Measurements from ENCODE around the gene SLC30A9.

Gene SLC30A9

GRCh38 chr4:41990365-41991111, at the start of gene SLC30A9:
SLC30A9 (plus strand) TSS chr4:41990530; CDS start chr4:41990652, 122 bp downstream.
- FAIRE-seq (peak; percentile 97), DNase-seq (ENCODE audit: insufficient read length, low spot score) (peak; percentile 98)

GRCh38 chr4:41940834-41941233, 49.5 kb upstream of the SLC30A9 start:
- no peak for DNase-seq (ENCODE audit: insufficient read length, low spot score)
- no peak for FAIRE-seq

- no peak for DNase-seq (ENCODE audit: insufficient read length, low spot score)
- FAIRE-seq = no peak
These were observed 46.8 kb upstream of the SLC30A9 start for GRCh38 chr4:41943506-41943905.

- no peak for DNase-seq (ENCODE audit: insufficient read length, low spot score)
- no peak for FAIRE-seq
These were observed 46.2 kb upstream of the SLC30A9 start for GRCh38 chr4:41944089-41944488.

DNA sequence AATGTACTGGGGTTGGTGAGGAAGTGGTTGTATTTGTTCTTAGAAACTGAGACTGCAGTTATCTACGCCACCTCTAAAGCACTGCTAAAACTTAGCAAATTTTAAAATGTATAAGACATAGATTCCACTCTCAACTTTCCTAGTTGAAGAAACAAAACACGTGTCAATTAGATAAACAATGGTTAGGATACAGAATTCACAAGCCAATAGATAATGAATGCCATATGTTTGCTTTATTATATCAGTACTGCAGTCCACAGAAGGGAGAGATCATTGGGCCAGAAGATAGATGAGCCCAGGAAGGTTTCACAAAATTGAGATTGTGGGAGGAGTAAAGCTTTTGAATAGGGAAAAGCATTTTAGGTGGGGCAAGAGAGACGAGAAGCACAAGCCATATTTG, 40.8 kb upstream of the SLC30A9 start:
- DNase-seq (ENCODE audit: insufficient read length, low spot score) (no peak), FAIRE-seq (no peak)

DNA sequence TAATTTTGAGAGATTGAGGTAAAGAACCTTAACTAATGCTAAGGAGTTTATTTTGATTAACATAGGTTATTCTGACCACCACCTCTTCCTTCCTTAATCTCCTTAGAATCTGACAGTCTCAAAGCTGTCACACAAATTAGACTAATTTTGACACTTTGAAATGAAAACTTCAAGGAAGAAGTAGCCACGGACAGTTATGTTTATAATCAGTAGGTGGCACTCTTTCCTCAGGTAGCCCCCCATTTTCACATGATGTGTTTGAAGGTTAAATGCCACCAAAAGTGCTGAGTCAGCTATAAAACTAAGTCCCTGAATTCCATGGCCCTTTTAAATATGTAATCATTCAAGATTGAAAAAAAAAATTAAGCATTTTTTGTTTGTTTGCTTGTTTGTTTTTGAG, 32.7 kb upstream of the SLC30A9 start:
- FAIRE-seq (no peak), DNase-seq (ENCODE audit: insufficient read length, low spot score) (peak; percentile 44)

- FAIRE-seq (no peak), DNase-seq (ENCODE audit: insufficient read length, low spot score) (no peak)
These were observed 27.2 kb upstream of the SLC30A9 start for GRCh38 chr4:41963105-41963504.

DNA sequence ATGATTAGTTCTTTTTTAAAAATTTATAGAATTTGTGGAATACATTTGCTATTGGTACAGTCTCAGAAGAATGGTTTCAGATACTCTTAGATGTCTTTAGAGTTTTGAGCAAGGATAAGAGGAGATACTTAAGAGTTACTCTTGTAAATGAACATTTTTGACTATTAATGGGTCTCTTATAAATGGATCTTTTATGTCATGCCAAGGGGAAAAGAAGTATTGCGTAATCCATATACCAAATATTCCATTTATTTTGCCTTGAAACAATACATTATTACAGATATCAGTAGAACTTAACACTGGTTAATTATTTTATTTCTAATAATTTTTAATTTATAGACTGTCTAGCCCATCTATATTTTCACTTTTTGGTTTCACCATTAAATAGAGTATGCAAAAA, 25.9 kb upstream of the SLC30A9 start:
- no peak for FAIRE-seq
- no peak for DNase-seq (ENCODE audit: insufficient read length, low spot score)

DNA sequence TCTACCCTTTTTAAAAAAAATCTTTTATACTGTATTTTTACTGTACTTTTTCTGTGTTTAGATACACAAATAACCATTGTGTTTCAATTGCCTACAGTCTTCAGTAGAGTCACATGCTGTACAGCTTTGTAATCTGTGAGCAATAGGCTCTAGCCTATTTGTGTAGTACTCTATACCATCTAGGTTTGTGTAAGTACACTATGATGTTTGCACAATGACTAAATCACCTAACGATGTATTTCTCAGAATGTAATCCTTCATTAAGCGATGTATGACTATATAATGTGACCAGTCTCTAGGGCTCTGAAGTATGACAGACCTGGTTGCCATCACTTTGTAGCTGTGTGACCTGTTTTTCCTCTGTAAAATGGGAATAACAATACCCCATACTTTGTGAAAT, 22.9 kb upstream of the SLC30A9 start:
- no peak for FAIRE-seq

GRCh38 chr4:41969671-41970070, 20.7 kb upstream of the SLC30A9 start:
- FAIRE-seq = no peak
- no peak for DNase-seq (ENCODE audit: insufficient read length, low spot score)

More for the DNA sequence above, 22.9 kb upstream of the SLC30A9 start:
- no peak for DNase-seq (ENCODE audit: insufficient read length, low spot score)

DNA sequence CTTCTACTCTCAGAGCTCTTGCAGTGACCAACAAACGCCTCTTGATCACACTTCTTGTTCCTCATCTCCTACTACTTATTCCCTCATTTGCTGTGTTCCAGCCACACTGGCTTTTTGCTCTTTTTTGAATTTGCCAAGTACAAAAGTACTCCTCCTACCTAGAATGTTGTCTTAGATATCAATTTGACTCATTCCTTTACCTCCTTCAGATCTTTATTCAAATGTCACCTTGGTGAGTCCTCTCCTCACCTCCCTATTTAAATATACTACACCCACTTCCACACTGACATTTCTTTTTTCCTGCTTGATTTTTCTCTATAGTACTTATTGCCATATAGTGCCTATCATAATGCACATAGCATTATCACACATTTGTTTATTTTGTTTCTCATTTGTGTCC, 15.0 kb upstream of the SLC30A9 start:
- DNase-seq (ENCODE audit: insufficient read length, low spot score) (no peak), FAIRE-seq (no peak)

DNA sequence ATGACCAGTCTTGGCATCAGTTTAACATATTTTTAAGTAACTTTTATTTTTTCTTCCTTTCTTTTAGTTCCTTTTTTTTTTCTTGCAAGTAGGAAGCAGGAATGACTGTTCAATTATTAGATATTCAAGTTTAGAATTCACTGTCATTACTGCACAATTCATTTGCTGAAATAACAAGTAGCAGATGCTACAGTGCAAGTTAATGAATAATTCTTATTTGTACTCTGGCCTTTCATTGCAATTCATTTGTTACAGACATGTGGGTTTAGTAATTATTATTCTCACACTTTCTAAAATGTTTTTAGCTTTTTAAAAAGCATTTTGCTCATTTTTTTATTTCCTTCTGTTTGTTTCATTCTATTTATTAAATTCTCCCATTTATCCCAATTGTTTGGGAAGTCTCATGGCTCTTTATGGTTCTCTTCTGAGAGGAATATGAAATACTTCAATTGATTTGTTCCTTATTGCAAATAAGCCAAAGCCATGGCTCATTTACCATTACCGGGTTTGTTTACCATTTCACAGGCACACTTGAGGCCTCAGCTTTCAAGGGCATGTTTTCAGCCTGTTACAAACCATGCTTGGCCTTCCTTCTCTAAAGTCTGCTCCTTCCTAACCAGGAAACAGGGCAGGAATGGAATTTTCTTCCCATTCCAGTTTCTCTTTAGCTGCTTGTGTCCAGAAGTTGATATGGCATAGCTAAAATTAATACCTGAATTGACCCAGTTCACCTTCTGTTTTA, 13.4 kb upstream of the SLC30A9 start:
- no peak for FAIRE-seq
- DNase-seq (ENCODE audit: insufficient read length, low spot score) = no peak

DNA sequence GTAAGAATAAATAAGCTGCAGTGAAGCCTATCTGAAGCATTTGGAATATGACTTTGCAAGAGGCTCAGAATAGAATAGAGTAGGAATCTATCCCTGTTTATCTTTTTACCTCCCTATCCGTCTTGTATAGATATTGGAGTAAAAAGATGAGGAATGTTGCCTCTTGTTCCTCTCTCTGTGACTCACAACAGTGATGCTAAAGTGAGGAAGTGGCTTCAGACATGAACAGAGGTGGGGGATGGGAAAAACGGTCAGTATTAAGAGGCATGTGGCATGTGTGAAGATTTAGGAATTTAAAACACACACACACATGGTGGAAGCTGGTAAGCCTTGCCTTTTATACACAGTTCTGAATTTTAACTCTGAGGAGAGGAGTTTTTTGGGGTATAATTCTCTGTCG, 12.6 kb upstream of the SLC30A9 start:
- FAIRE-seq (no peak), DNase-seq (ENCODE audit: insufficient read length, low spot score) (no peak)

DNA sequence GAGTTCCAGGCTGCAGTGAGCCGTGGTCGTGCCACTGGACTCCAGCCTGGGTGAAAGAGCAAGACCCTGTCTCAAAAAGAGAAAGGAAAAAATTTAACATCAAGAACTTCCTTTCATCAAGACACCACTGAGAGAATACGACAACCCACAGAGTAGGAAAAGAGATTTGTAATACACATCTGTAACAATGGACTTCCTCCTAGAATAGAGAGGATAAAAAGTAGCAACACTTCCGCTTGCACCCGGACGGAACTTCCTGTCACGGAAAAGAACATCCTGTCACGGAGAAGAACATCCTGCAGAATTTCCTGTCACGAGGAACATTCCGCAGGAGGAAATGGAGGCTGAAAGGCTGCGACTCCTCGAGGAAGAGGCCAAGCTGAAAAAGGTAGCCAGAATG, 8.9 kb upstream of the SLC30A9 start, which contains the start of gene DCAF4L1:
DCAF4L1 (plus strand) TSS at position 301 of the 400 bp plus-strand sequence; CDS start at position 338, 37 bp downstream.
- FAIRE-seq (no peak), DNase-seq (ENCODE audit: insufficient read length, low spot score) (no peak)

DNA sequence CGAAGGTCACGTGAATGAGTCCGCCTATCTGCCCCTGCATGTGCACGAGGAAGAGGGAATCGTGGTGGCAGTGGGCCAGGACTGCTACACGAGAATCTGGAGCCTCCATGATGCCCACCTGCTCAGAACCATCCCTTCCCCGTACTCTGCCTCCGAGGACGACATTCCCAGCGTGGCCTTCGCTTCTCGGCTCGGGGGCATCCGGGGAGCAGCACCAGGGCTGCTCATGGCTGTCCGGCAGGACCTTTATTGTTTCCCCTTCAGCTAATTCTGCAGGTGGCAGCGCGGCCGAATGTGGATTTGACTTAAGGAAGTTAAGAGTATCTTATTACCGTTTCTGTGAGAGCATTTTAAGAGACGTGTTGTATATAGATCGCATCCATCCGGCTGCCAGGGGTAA, 7.6 kb upstream of the SLC30A9 start:
- no peak for FAIRE-seq
- no peak for DNase-seq (ENCODE audit: insufficient read length, low spot score)

DNA sequence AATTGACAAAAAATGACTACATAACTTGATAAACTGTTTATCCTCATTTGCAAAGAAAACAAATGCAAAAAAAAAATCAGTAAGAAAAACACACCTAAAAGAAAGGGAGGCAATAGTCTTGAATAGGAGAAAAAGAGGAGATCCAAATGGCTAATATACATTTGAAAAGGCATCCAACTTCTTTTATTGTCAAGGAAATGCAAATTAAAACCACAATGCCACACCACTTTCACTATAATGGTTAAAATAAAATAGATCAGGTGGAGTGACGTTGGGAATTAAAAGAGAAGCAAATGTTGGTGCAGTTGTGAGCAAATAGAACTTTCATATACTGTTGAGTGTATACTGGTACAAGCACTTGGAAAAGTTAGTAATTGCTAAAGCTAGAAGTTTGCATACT, 5.2 kb upstream of the SLC30A9 start:
- DNase-seq (ENCODE audit: insufficient read length, low spot score) (no peak), FAIRE-seq (no peak)

GRCh38 chr4:41989994-41990364, 351 bp upstream of the SLC30A9 start:
- DNase-seq (ENCODE audit: insufficient read length, low spot score) (no peak), FAIRE-seq (peak; percentile 20)

DNA sequence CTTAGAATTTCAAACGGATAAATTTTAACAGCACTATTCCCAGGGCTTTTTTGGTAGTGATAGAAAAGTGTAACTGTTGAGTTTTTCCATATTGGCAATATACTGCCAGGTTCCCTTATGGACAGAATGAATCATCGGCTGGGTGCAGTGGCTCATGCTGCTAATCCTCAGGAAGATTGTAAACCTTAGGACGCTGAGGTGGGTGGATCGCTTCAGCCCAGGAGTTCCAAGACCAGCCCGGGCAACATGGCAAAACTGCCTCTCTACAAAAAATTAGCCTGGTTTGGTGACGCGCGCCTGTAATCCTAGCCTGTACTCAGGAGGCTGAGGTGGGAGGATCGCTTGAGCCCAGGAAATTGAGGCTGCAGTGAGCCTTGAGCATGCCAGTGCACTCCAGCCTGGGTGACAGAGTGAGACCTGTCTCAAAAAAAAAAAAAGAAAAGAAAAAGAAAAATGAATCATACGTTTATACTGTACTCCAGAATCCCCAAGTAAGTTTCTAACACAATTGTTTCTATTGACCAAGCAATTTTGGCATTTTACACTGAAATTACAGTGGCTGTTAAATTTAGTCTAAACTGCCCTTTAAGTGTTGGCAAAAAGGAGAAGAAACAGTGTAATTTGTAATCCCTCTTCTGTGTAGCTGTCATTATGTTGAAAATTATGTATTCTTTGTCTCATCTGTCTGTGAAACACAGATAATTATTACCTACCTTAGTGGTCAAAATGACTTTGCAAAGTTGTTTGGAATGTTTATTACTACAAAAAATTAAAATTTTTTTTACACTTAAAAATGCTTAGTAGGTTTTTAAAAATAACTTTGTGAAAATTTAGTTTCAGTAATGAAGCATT, 1.8 kb downstream of the SLC30A9 start:
- no peak for FAIRE-seq
- DNase-seq (ENCODE audit: insufficient read length, low spot score) = no peak

GRCh38 chr4:41992967-41993857, 2.9 kb downstream of the SLC30A9 start:
- DNase-seq (ENCODE audit: insufficient read length, low spot score) = no peak
- FAIRE-seq = no peak

- no peak for FAIRE-seq
- no peak for DNase-seq (ENCODE audit: insufficient read length, low spot score)
These were observed 4.2 kb downstream of the SLC30A9 start for GRCh38 chr4:41994461-41994985.

Measured in HTR-8/SVneo (cell line).